Mesendoderm (in vitro differentiated cells): ENCODE measurements around the gene ACBD4.

Source experiments
- DNase-seq: peaks from one replicate; pipeline ENCODE4 v3.0.0; 2013
- H2AK5ac ChIP-seq: 2 replicates; pipeline ENCODE4 v1.6.1; 2013; ENCODE audit warnings: low read length, inconsistent platforms
- H2BK120ac ChIP-seq: 2 replicates; pipeline ENCODE4 v1.6.1; 2013; ENCODE audit warnings: low read depth, mild to moderate bottlenecking, low read length, moderate library complexity, mixed read lengths
- H2BK15ac ChIP-seq: replicated peaks from 2 replicates; pipeline ENCODE4 v1.6.1; 2013; ENCODE audit warnings: low read depth, mild to moderate bottlenecking, moderate library complexity
- H2BK5ac ChIP-seq: 2 replicates; pipeline ENCODE4 v1.6.1; 2013; ENCODE audit warnings: low read length, inconsistent platforms
- H3K18ac ChIP-seq: 2 replicates; pipeline ENCODE4 v1.6.1; 2013; ENCODE audit warnings: mild to moderate bottlenecking, low read length, mixed read lengths
- H3K23ac ChIP-seq: one replicate; pipeline ENCODE4 v1.6.1; 2013; ENCODE audit warnings: low read length
- H3K27ac ChIP-seq: 2 replicates; pipeline ENCODE4 v1.5.1; 2013; ENCODE audit warnings: low read depth, mild to moderate bottlenecking, inconsistent platforms, low read length, moderate library complexity
- H3K27me3 ChIP-seq: 2 replicates; pipeline ENCODE4 v1.6.1; 2013; ENCODE audit warnings: low read length, control low read depth, mild to moderate bottlenecking, inconsistent platforms; ENCODE audit not compliant: insufficient read depth, poor library complexity
- H3K36me3 ChIP-seq: 2 replicates; pipeline ENCODE4 v1.6.1; 2013; ENCODE audit warnings: low read length, inconsistent platforms; ENCODE audit not compliant: control insufficient read depth, insufficient read depth
- H3K4ac ChIP-seq: one replicate; pipeline ENCODE4 v1.6.1; 2013; ENCODE audit warnings: low read depth, mild to moderate bottlenecking, low read length, moderate library complexity
- H3K4me1 ChIP-seq: 2 replicates; pipeline ENCODE4 v1.6.1; 2013; ENCODE audit warnings: low read depth, low read length, inconsistent platforms; ENCODE audit not compliant: control insufficient read depth
- H3K4me2 ChIP-seq: 2 replicates; pipeline ENCODE4 v1.6.1; 2013; ENCODE audit warnings: low read length
- H3K4me3 ChIP-seq: 2 replicates; pipeline ENCODE4 v1.5.1; 2013; ENCODE audit warnings: mild to moderate bottlenecking, low read length
- H3K56ac ChIP-seq: one replicate; pipeline ENCODE4 v1.6.1; 2013; ENCODE audit warnings: low read length
- H3K79me1 ChIP-seq: 2 replicates; pipeline ENCODE4 v1.6.1; 2013; ENCODE audit warnings: low read length, inconsistent platforms
- H3K79me2 ChIP-seq: 2 replicates; pipeline ENCODE4 v1.6.1; 2013; ENCODE audit warnings: mild to moderate bottlenecking, low read length; ENCODE audit not compliant: control insufficient read depth, insufficient read depth
- H3K9ac ChIP-seq: 2 replicates; pipeline ENCODE4 v1.6.1; 2013; ENCODE audit warnings: low read length, inconsistent platforms
- H4K5ac ChIP-seq: one replicate; pipeline ENCODE4 v1.6.1; 2013; ENCODE audit warnings: low read length
- H4K8ac ChIP-seq: one replicate; pipeline ENCODE4 v1.6.1; 2013; ENCODE audit warnings: low read depth, mild to moderate bottlenecking, control low read depth, low read length, moderate library complexity
- WGBS: extraction: QIAGEN DNeasy Blood & Tissue Kit; methylation state at CpG from one replicate; pipeline ENCODE4 v1.1.7; 2013; ENCODE audit warnings: low lambda C conversion rate, missing lambda C conversion rate; ENCODE audit not compliant: insufficient coverage; ENCODE audit errors: extremely low coverage; 5-methylcytosine and 5-hydroxymethylcytosine counted together

Gene ACBD4

GRCh38 chr17:45104907-45105624 is 30.4 kb upstream of the ACBD4 start:
- Histone ChIP-seq H3K4ac (no peak overlapping the region), H2BK5ac (no peak overlapping the region), H3K79me2 (no peaks in the 10 kb centered on the region), H3K27ac (no peak overlapping the region), H3K27me3 (no peaks in the 10 kb centered on the region), H3K56ac (no peak overlapping the region), H3K4me3 (no peak overlapping the region), H2BK15ac (no peak overlapping the region), H2AK5ac (no peak overlapping the region), H3K36me3 (peaks cover 27% of the 10 kb centered on the region), H3K9ac (no peak overlapping the region), H4K8ac (no peak overlapping the region), H4K5ac (no peak overlapping the region), H3K4me2 (no peak overlapping the region), H3K4me1 (no peaks in the 10 kb centered on the region), H3K18ac (no peak overlapping the region), H2BK120ac (no peak overlapping the region), H3K23ac (no peak overlapping the region), H3K79me1 (no peaks in the 10 kb centered on the region)
- no peak for DNase-seq
- WGBS = no CpG with 5 or more reads among the region's 17 CpGs

DNA sequence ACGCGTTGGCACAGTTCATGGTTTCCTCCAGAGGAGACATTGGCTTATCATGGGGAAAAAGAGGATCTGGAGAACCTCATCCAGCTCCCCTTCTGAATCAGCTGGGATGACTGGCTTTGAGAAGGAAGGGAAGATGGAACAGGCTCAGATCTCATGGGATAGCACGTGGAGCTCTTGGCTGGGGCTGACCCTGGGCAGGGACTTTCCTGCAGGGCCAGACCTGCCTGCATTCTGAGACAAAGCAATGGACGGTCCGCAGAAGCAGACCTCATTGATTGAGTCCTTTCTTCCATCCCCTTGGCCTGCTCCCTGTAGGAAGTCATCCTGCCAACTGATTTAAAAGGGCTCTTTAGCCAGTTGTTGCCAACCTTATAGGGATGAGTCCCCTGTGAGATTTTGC is 29.4 kb upstream of the ACBD4 start:
- Histone ChIP-seq H2BK15ac (no peak overlapping the region), H3K79me1 (no peaks in the 10 kb centered on the region), H4K8ac (no peak overlapping the region), H3K4me3 (no peak overlapping the region), H2BK5ac (no peak overlapping the region), H2BK120ac (no peak overlapping the region), H3K56ac (no peak overlapping the region), H3K9ac (no peak overlapping the region), H3K18ac (no peak overlapping the region), H4K5ac (no peak overlapping the region), H3K4me2 (no peak overlapping the region), H3K4ac (no peak overlapping the region), H3K27ac (no peak overlapping the region), H3K23ac (no peak overlapping the region), H3K27me3 (no peaks in the 10 kb centered on the region), H2AK5ac (no peak overlapping the region), H3K4me1 (no peaks in the 10 kb centered on the region), H3K36me3 (peaks cover 27% of the 10 kb centered on the region), H3K79me2 (no peaks in the 10 kb centered on the region)
- WGBS = no CpG with 5 or more reads among the region's 5 CpGs
- DNase-seq = no peak

GRCh38 chr17:45106582-45106981 is 28.9 kb upstream of the ACBD4 start:
- no peak overlapping the region for H3K23ac ChIP-seq
- H3K79me2 ChIP-seq = no peaks in the 10 kb centered on the region
- H3K18ac ChIP-seq = no peak overlapping the region
- H2BK120ac ChIP-seq = no peak overlapping the region
- no peak overlapping the region for H2BK15ac ChIP-seq
- WGBS = no CpG with 5 or more reads among the region's 5 CpGs
- H2AK5ac ChIP-seq = no peak overlapping the region
- H3K4me3 ChIP-seq = no peak overlapping the region
- H3K27ac ChIP-seq = no peak overlapping the region
- H3K36me3 ChIP-seq = peaks cover 27% of the 10 kb centered on the region
- H3K27me3 ChIP-seq = no peaks in the 10 kb centered on the region
- no peak overlapping the region for H3K4me2 ChIP-seq
- no peaks in the 10 kb centered on the region for H3K79me1 ChIP-seq
- no peak overlapping the region for H2BK5ac ChIP-seq
- H3K56ac ChIP-seq = no peak overlapping the region
- no peak overlapping the region for H4K8ac ChIP-seq
- no peak overlapping the region for H4K5ac ChIP-seq
- H3K9ac ChIP-seq = no peak overlapping the region
- no peak for DNase-seq
- H3K4ac ChIP-seq = no peak overlapping the region
- no peaks in the 10 kb centered on the region for H3K4me1 ChIP-seq

DNA sequence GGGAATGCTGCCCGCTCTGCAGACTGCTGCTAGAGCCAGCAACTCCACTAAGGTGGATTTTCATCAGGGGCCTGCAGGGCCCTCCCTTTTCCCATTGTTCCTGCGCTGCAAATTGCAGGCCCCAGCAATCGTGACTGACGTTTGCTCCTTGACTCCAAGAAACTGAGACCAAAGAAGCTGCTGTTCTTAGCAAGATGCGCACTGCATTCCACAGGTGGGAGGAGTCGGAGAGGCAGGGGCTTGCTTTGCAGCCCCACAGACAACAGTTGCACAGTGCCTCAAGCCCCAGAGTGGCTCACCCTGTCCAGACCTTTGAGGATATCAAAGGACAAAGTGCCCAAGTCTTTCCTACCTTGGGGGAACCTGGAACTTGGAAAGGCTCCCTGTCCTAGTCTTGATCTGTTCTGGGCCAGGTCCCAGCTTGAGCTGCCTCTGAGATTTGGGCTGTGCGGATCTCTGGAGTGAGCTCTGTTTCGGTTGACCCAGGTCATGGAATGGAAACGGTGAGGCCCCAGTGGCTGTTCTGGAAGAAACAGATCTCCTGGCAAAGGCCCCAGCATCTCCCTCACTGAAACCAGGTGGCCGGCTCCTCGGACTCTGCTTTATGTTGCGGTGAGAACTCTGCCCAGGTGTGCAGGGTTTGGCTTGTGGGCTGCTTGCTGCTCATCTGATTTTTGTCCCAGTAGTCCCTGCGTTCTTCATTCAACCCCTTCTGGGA is 28.0 kb upstream of the ACBD4 start:
- H3K27ac ChIP-seq = no peak overlapping the region
- H3K56ac ChIP-seq = no peak overlapping the region
- H3K36me3 ChIP-seq = peaks cover 25% of the 10 kb centered on the region

DNA sequence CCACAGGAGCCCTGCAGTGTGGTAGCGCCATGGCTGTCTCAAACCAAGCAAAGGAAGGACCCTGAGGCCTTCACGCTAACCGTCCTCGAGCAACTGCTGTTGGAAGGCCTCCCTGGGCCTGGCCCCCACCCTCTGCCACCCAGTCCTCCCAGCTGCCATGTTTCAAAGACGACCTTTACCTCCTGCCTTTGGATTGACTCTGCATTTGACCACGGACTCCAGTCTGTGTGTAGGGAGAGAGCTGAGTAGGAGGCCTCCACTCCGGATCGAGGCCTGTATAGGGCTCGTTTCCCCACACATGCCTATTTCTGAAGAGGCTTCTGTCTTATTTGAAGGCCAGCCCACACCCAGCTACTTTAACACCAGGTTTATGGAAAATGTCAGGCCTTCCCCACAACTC is 27.4 kb upstream of the ACBD4 start:
- no peak overlapping the region for H2AK5ac ChIP-seq
- H3K4me2 ChIP-seq = no peak overlapping the region
- H3K79me1 ChIP-seq = no peaks in the 10 kb centered on the region
- no peak overlapping the region for H3K18ac ChIP-seq
- no peaks in the 10 kb centered on the region for H3K79me2 ChIP-seq
- H3K27me3 ChIP-seq = no peaks in the 10 kb centered on the region
- H3K4ac ChIP-seq = no peak overlapping the region
- no peaks in the 10 kb centered on the region for H3K4me1 ChIP-seq
- H3K27ac ChIP-seq = no peak overlapping the region
- H3K56ac ChIP-seq = no peak overlapping the region
- no peak overlapping the region for H4K5ac ChIP-seq
- H2BK15ac ChIP-seq = no peak overlapping the region
- no peak overlapping the region for H3K9ac ChIP-seq
- H3K23ac ChIP-seq = no peak overlapping the region
- H2BK120ac ChIP-seq = no peak overlapping the region
- H3K36me3 ChIP-seq = peaks cover 25% of the 10 kb centered on the region
- no peak overlapping the region for H2BK5ac ChIP-seq
- H4K8ac ChIP-seq = no peak overlapping the region
- no peak overlapping the region for H3K4me3 ChIP-seq
- no peak for DNase-seq
- no CpG with 5 or more reads among the region's 9 CpGs for WGBS

More for the DNA sequence above, 28.0 kb upstream of the ACBD4 start:
- no peaks in the 10 kb centered on the region for H3K79me1 ChIP-seq
- no CpG with 5 or more reads among the region's 13 CpGs for WGBS
- H3K79me2 ChIP-seq = no peaks in the 10 kb centered on the region
- H2BK5ac ChIP-seq = no peak overlapping the region
- H3K4me3 ChIP-seq = no peak overlapping the region
- no peak overlapping the region for H3K23ac ChIP-seq
- no peaks in the 10 kb centered on the region for H3K4me1 ChIP-seq
- H3K27me3 ChIP-seq = no peaks in the 10 kb centered on the region
- H2BK15ac ChIP-seq = no peak overlapping the region
- no peak for DNase-seq
- H2AK5ac ChIP-seq = no peak overlapping the region
- H3K4ac ChIP-seq = no peak overlapping the region
- no peak overlapping the region for H2BK120ac ChIP-seq
- H3K9ac ChIP-seq = no peak overlapping the region
- H4K8ac ChIP-seq = no peak overlapping the region
- H4K5ac ChIP-seq = no peak overlapping the region
- H3K18ac ChIP-seq = no peak overlapping the region
- no peak overlapping the region for H3K4me2 ChIP-seq
